HEK293T (cell line): ENCODE measurements around the gene DYNLRB2.

Source experiments
- CTCF ChIA-PET: fragments of 350-600 bp; formaldehyde crosslinking; extraction: SDS; loops from one replicate; lab custom pipeline; 2021; ENCODE audit warnings: antibody characterized with exemption, inconsistent platforms; lab: Yijun Ruan, JAX
- POLR2A ChIA-PET: fragments of 350-600 bp; formaldehyde crosslinking; extraction: SDS; loops from one replicate; lab custom pipeline; 2020; ENCODE audit warnings: antibody characterized with exemption, inconsistent platforms; lab: Yijun Ruan, JAX
- DNase-seq: peaks from one replicate; pipeline ENCODE4 v3.0.0; 2012; ENCODE audit warnings: mixed read lengths; ENCODE audit errors: extremely low spot score
- ARNT ChIP-seq: fragments of 450-650 bp; IDR thresholded peaks from 2 replicates; pipeline ENCODE4 v1.6.1; 2017; ENCODE audit warnings: mild to moderate bottlenecking
- BHLHE40 ChIP-seq: fragments of 450-650 bp; IDR thresholded peaks from 2 replicates; pipeline ENCODE4 v1.6.1; 2016; ENCODE audit warnings: mild to moderate bottlenecking, moderate library complexity, borderline replicate concordance
- CTBP1 ChIP-seq: fragments of 450-650 bp; IDR thresholded peaks from 2 replicates; pipeline ENCODE4 v1.6.1; 2016; ENCODE audit warnings: borderline replicate concordance
- ELF4 ChIP-seq: fragments of 450-650 bp; IDR thresholded peaks from 2 replicates; pipeline ENCODE4 v1.6.1; 2017; ENCODE audit warnings: antibody characterized with exemption
- FOXA1 ChIP-seq: fragments of 450-650 bp; IDR thresholded peaks from 2 replicates; pipeline ENCODE4 v1.6.1; 2016; ENCODE audit warnings: mild to moderate bottlenecking
- FOXK2 ChIP-seq: fragments of 450-650 bp; IDR thresholded peaks from 2 replicates; pipeline ENCODE4 v1.6.1; 2016; ENCODE audit warnings: mild to moderate bottlenecking
- FOXM1 ChIP-seq: fragments of 450-650 bp; IDR thresholded peaks from 2 replicates; pipeline ENCODE4 v1.6.1; 2017; ENCODE audit warnings: mild to moderate bottlenecking, borderline replicate concordance
- HDGF ChIP-seq: fragments of 450-650 bp; IDR thresholded peaks from 2 replicates; pipeline ENCODE4 v1.6.1; 2017; ENCODE audit warnings: antibody characterized with exemption, borderline replicate concordance
- L3MBTL2 ChIP-seq: fragments of 450-650 bp; conservative IDR thresholded peaks from 2 replicates; pipeline ENCODE4 v1.6.1; 2016; ENCODE audit warnings: mild to moderate bottlenecking
- LEF1 ChIP-seq: fragments of 450-650 bp; IDR thresholded peaks from 2 replicates; pipeline ENCODE4 v1.6.1; 2017; ENCODE audit warnings: mild to moderate bottlenecking, borderline replicate concordance
- NFRKB ChIP-seq: fragments of 450-650 bp; IDR thresholded peaks from 2 replicates; pipeline ENCODE4 v1.6.1; 2016; ENCODE audit warnings: mild to moderate bottlenecking, moderate library complexity
- SP1 ChIP-seq: fragments of 450-650 bp; IDR thresholded peaks from 2 replicates; pipeline ENCODE4 v1.6.1; 2017
- SUZ12 ChIP-seq: fragments of 450-650 bp; IDR thresholded peaks from 2 replicates; pipeline ENCODE4 v1.6.1; 2016; ENCODE audit warnings: mild to moderate bottlenecking
- TARDBP ChIP-seq: fragments of 450-650 bp; IDR thresholded peaks from 2 replicates; pipeline ENCODE4 v1.6.1; 2016
- ZNF384 ChIP-seq: fragments of 450-650 bp; IDR thresholded peaks from 2 replicates; pipeline ENCODE4 v1.6.1; 2016
- TF ChIP-seq, protein P1 (sequence below): fragments of 450-650 bp; IDR thresholded peaks from 2 replicates; pipeline ENCODE4 v1.6.1; 2016

The DYNLRB2 gene

DNA sequence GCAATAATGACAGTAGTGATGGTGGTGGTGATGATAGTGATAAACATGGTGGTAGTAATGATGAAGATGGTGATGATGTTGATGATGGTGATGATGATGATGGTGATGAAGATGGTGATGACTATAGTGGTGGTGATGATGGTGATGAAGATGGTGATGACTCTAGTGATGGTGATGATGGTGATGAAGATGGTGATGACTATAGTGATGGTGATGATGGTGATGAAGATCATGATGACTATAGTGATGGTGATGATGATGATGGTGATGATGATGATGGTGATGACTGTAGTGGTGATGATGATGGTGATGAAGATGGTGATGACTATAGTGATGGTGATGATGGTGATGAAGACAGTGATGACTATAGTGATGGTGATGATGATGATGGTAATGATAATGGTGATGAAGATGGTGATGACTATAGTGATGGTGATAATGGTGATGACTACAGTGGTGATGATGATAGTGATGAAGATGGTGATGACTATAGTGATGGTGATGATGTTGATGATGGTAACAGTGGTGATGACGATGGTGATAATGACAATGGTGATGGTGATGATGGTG is 35.6 kb downstream of the DYNLRB2 start:
- ChIA-PET POLR2A (no interaction called here), CTCF (no interaction called here)
- DNase-seq: no peak

GRCh38 chr16:80577485-80578280 is 36.9 kb downstream of the DYNLRB2 start:
- ChIA-PET CTCF (no interaction called here), POLR2A (no interaction called here)
- no peak for DNase-seq
- TF ChIP-seq, protein P1, sequence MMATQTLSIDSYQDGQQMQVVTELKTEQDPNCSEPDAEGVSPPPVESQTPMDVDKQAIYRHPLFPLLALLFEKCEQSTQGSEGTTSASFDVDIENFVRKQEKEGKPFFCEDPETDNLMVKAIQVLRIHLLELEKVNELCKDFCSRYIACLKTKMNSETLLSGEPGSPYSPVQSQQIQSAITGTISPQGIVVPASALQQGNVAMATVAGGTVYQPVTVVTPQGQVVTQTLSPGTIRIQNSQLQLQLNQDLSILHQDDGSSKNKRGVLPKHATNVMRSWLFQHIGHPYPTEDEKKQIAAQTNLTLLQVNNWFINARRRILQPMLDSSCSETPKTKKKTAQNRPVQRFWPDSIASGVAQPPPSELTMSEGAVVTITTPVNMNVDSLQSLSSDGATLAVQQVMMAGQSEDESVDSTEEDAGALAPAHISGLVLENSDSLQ: no peak

More for the DNA sequence above, 35.6 kb downstream of the DYNLRB2 start:
- no peak for TF ChIP-seq CTBP1

- no peak for DNase-seq
- TF ChIP-seq CTBP1 (no peak), SP1 (no peak), TARDBP (no peak), FOXM1 (no peak), BHLHE40 (no peak), L3MBTL2 (no peak), ARNT (no peak), FOXK2 (no peak), FOXA1 (no peak), ZNF384 (no peak), NFRKB (no peak), HDGF (no peak)
- ChIA-PET POLR2A (no interaction called here), CTCF (no interaction called here)
Measured at GRCh38 chr16:80580109-80580832, 39.5 kb downstream of the DYNLRB2 start.

DNA sequence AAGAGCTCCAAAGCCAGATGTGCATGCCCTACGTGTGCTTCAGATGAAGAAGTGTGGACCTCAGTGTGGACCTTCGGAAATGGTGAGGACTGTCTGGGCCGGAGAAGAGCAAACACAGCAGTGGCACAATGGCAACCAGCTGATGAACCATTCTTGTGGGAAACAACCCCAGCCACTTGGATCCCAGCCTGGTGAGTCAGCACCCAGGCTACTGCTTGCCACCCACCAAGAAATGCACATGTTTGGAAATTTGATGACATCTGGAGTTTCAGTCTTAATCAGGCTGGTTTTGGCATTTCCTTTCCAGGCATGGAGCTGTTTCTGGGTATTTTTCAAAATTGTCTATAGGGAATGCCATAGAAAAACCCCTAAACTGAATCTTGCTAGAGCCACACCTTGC is 42.7 kb downstream of the DYNLRB2 start:
- TF ChIP-seq CTBP1 (no peak), LEF1 (no peak), FOXM1 (no peak), FOXK2 (no peak), BHLHE40 (no peak), TARDBP (no peak), SUZ12 (no peak), NFRKB (no peak)
- TF ChIP-seq, protein P1: no peak
- CTCF ChIA-PET: no interaction called here
- POLR2A ChIA-PET: no interaction called here
- no peak for DNase-seq

DNA sequence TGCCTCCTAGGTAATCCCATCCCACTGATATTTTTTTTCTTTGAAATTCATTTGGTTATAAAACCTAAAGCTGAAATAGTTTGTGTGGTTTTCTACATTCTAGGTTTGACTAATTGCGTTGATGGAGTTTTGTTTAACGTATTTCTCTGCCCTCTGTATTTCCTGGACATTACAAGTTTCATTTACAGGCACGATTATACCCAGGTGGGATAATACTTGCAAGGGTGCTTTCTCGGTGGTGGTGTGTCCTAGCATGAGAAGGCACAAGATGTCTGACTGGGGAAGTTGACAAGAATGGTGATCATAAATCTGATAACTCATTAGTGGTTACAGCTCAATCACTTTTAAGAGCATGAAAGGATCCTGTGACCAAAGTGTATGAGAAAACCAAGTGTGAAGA is 45.0 kb downstream of the DYNLRB2 start:
- POLR2A ChIA-PET: no interaction called here

DNA sequence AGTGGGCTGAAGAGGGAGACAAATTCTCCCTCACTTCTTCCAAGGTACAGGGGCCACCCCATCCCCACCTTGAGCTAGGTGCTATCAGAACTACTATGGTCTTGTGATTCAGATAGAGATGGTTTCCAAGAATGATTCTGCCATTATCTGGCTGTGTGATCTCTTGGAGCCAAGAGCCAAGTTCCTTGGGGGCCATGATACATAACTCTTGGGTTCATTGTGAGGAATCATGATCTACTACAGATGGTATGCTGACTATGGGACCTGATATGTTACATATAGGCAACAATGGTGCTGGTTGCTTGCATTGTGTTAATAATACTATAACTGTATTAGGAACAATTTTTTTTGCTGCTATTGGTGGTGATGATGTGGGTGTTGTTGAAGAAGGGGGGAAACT is 45.7 kb downstream of the DYNLRB2 start:
- TF ChIP-seq SUZ12 (no peak), FOXM1 (no peak), SP1 (no peak), FOXK2 (no peak), LEF1 (no peak), ARNT (no peak), BHLHE40 (no peak), CTBP1 (no peak), NFRKB (no peak), ZNF384 (no peak), ELF4 (no peak), TARDBP (no peak), HDGF (no peak), L3MBTL2 (no peak), FOXA1 (no peak)
- TF ChIP-seq, protein P1: no peak
- CTCF ChIA-PET: no interaction called here

More for the DNA sequence above, 45.0 kb downstream of the DYNLRB2 start:
- no peak for TF ChIP-seq FOXK2
- TF ChIP-seq SUZ12: no peak
- TF ChIP-seq FOXA1: no peak
- no peak for TF ChIP-seq LEF1
- TF ChIP-seq NFRKB: no peak
- CTCF ChIA-PET: no interaction called here
- DNase-seq: no peak

More for the DNA sequence above, 45.7 kb downstream of the DYNLRB2 start:
- POLR2A ChIA-PET: no interaction called here
- DNase-seq: no peak
